ENCODE measurements around the gene PBX1.
A peak's percentile ranks its signal among the peaks of the same experiment; 100 is the strongest.

PBX1 gene

DNA sequence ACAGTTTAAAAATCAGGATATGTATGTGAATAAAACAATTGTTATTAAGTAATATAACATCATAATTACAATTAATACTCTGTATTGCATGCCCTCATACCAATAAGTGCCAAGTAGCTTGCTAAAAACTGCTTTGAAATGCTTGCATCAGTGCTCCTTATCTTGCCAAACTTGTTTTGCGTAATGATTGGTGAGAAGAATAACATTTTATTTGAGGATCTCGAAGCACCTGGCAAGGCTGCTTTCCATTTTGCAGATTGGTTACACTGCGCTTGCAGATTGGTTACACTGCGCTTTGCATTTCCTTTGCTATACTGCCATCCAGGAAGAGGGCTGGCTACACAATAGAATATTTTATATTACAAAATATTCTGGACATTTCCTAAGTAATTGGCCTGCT lies 1.7 kb upstream of the PBX1 start:
- no peak overlapping the region for H3K9ac ChIP-seq (ENCODE audit: low read length)
- no peaks in the 10 kb centered on the region for H3K36me3 ChIP-seq (ENCODE audit: control insufficient read depth, insufficient read depth, low read length)
- H3K9me3 ChIP-seq (ENCODE audit: control insufficient read depth, low read length): no peaks in the 10 kb centered on the region
- H3K27me3 ChIP-seq (ENCODE audit: control insufficient read depth, insufficient read depth, low read length): no peaks in the 10 kb centered on the region
- H3K4me1 ChIP-seq (ENCODE audit: control insufficient read depth, insufficient read depth, low read length): no peaks in the 10 kb centered on the region
- H3K4me3 ChIP-seq (ENCODE audit: low read length): no peak overlapping the region

DNA sequence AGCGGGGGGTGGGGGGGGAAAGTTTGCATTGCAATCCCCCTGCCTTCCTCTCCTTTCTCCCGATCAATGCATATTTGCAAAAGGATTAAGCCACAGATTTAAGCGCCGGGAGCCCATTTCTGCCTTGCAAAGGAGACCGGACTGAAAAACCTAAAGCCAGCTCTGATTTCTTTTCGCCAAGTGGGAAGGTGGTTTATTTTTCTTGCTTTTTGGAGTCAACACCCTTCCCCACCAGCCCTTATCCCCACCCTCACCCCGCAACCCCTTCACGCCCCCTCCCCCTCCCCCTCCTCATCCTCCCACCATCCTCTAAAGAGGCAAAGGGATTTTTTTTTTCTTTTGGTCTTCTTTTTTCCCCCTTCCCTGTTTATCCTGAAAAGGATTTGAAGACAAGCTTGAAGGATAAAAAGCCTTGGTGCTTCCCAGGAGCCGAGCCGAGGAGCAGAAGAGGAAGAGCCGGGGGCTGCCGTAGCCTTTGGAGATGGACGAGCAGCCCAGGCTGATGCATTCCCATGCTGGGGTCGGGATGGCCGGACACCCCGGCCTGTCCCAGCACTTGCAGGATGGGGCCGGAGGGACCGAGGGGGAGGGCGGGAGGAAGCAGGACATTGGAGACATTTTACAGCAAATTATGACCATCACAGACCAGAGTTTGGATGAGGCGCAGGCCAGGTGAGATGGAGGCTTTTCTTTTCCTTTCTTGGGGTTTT lies 513 bp downstream of the PBX1 start:
- no peaks in the 10 kb centered on the region for H3K27me3 ChIP-seq (ENCODE audit: control insufficient read depth, insufficient read depth, low read length)
- peak overlapping the region; percentile 74 for H3K9ac ChIP-seq (ENCODE audit: low read length)
- H3K36me3 ChIP-seq (ENCODE audit: control insufficient read depth, insufficient read depth, low read length): no peaks in the 10 kb centered on the region
- no peaks in the 10 kb centered on the region for H3K4me1 ChIP-seq (ENCODE audit: control insufficient read depth, insufficient read depth, low read length)
- H3K4me3 ChIP-seq (ENCODE audit: low read length): peak overlapping the region; percentile 51
- no peaks in the 10 kb centered on the region for H3K9me3 ChIP-seq (ENCODE audit: control insufficient read depth, low read length)

DNA sequence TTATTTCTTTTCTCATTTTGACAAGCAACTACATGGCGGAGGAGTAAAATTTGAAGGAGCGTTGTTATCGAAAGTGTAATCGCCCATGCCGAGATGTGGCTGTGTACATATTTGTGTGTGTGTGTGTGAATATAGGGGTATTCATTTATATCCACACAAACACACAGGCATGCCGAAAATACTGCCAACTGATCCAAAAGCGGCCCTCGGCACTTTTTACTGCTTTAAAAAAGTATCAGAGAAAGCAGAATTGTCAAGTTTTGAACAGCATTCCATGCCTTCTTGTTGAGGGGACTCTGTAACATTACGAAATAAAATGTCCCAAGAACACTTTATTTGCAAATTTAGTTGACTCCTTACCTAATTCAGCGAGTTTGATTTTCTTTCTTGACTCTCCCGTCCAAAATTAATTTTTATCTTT lies 1.1 kb downstream of the PBX1 start:
- Histone ChIP-seq H3K36me3 (ENCODE audit: control insufficient read depth, insufficient read depth, low read length) (no peaks in the 10 kb centered on the region), H3K9me3 (ENCODE audit: control insufficient read depth, low read length) (no peaks in the 10 kb centered on the region), H3K27me3 (ENCODE audit: control insufficient read depth, insufficient read depth, low read length) (no peaks in the 10 kb centered on the region), H3K4me1 (ENCODE audit: control insufficient read depth, insufficient read depth, low read length) (peaks cover under 1% of the 10 kb centered on the region), H3K4me3 (ENCODE audit: low read length) (peak overlapping the region; percentile 51), H3K9ac (ENCODE audit: low read length) (peak overlapping the region; percentile 74)

DNA sequence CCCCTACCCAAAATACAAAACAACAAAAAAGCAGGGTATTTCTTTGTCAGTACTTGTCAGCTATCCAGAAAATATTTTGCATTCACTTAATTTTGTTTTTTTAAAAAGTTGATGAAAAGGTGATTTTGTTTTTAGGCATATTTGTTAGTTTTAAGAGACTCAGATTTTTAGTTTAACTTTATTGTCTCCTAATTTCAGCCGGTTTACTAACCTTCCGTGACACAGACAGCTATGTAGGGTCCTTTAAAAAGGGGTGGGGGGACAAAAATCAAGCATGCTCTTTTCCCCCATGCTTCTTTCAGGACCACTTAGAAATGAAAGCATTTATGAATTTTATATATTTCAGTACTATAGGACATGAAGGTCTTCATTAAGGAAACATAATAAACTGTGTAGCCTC lies 1.6 kb downstream of the PBX1 start:
- H3K9ac ChIP-seq (ENCODE audit: low read length): peak overlapping the region; percentile 74

DNA sequence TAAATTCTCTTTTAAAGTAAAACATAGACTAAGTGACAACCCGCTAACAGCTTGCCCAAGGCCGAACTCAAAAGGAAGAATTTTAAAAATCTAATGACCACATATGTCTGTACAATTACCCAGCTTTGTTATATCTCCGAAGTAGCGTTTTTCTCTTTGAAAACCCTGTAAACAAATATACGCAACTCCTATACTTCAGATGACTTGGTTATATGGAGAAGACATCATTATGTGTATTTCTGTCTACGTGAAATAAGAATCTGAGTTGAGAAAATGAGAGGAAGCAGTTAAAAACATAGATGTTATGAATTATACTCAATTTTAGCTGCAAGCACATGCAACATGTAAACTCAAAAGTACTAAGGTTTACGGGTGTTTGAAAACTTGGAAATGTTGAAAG lies 2.0 kb downstream of the PBX1 start:
- Histone ChIP-seq H3K9ac (ENCODE audit: low read length) (peak overlapping the region; percentile 74), H3K9me3 (ENCODE audit: control insufficient read depth, low read length) (no peaks in the 10 kb centered on the region), H3K4me3 (ENCODE audit: low read length) (peak overlapping the region; percentile 51), H3K27me3 (ENCODE audit: control insufficient read depth, insufficient read depth, low read length) (no peaks in the 10 kb centered on the region), H3K36me3 (ENCODE audit: control insufficient read depth, insufficient read depth, low read length) (no peaks in the 10 kb centered on the region), H3K4me1 (ENCODE audit: control insufficient read depth, insufficient read depth, low read length) (peaks cover 6% of the 10 kb centered on the region)

More for the DNA sequence above, 1.6 kb downstream of the PBX1 start:
- no peaks in the 10 kb centered on the region for H3K36me3 ChIP-seq (ENCODE audit: control insufficient read depth, insufficient read depth, low read length)
- peaks cover 5% of the 10 kb centered on the region for H3K4me1 ChIP-seq (ENCODE audit: control insufficient read depth, insufficient read depth, low read length)
- no peaks in the 10 kb centered on the region for H3K27me3 ChIP-seq (ENCODE audit: control insufficient read depth, insufficient read depth, low read length)
- no peaks in the 10 kb centered on the region for H3K9me3 ChIP-seq (ENCODE audit: control insufficient read depth, low read length)
- peak overlapping the region; percentile 51 for H3K4me3 ChIP-seq (ENCODE audit: low read length)

DNA sequence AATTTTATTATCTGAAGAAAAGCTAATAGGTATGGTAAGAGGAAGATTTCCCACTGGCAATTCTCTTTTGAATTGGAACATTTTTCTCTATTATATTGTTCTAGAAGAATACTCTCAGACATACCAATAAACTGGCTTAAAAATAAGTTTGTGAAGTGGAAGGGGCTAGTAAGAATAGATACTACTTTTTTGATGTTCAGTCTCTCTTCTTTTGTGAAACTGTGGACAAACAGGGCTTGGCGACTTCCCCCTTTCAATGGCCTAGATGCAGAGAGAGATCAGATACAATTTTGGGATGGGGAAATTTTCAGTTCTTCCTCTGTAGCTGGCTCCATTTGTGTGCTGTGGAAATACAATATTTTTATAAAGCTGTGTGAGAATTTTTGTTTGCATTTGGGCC lies 2.5 kb downstream of the PBX1 start:
- Histone ChIP-seq H3K9me3 (ENCODE audit: control insufficient read depth, low read length) (no peaks in the 10 kb centered on the region), H3K4me1 (ENCODE audit: control insufficient read depth, insufficient read depth, low read length) (peaks cover 6% of the 10 kb centered on the region), H3K27me3 (ENCODE audit: control insufficient read depth, insufficient read depth, low read length) (no peaks in the 10 kb centered on the region), H3K9ac (ENCODE audit: low read length) (peak overlapping the region; percentile 74), H3K4me3 (ENCODE audit: low read length) (peak overlapping the region; percentile 51), H3K36me3 (ENCODE audit: control insufficient read depth, insufficient read depth, low read length) (no peaks in the 10 kb centered on the region)

DNA sequence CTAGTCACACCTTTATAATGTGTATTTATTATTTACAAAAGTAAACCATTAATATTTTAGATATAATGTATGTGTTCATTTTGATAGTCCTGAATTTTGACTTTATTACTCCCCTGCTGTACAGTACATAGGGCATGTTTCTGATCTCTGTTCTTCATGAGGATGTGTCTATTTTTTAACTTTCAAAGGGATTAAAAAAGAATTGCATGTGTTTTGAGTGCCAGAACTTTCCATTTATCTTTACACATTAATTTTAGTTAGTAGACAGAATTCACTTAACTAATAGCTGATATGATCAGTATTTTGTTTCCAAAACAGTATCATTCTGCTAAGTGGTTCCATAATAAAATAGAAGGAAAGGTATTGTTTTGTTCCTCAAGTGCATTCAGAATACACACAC lies 3.1 kb downstream of the PBX1 start:
- Histone ChIP-seq H3K4me3 (ENCODE audit: low read length) (no peak overlapping the region), H3K9me3 (ENCODE audit: control insufficient read depth, low read length) (no peaks in the 10 kb centered on the region), H3K9ac (ENCODE audit: low read length) (peak overlapping the region; percentile 74), H3K27me3 (ENCODE audit: control insufficient read depth, insufficient read depth, low read length) (no peaks in the 10 kb centered on the region), H3K36me3 (ENCODE audit: control insufficient read depth, insufficient read depth, low read length) (no peaks in the 10 kb centered on the region), H3K4me1 (ENCODE audit: control insufficient read depth, insufficient read depth, low read length) (peaks cover 6% of the 10 kb centered on the region)

DNA sequence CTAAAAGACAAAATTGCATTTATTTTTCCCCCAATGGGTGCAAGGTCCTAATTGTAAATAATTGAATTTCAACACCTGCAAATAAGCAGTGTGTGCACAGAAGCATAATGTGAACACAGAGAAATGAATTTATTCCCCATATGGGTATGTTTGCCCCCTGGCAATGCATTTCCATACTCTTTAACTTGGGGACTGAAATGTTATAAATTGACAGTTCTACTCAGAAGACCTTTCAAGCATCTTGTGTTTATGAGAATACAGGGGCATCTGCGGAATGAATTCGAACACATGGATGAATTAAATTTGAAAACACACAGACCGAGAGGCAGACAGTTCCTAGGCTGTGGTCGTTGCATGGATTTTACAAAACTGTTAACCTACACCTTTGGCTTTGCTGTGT lies 3.5 kb downstream of the PBX1 start:
- Histone ChIP-seq H3K9ac (ENCODE audit: low read length) (peak overlapping the region; percentile 74), H3K4me1 (ENCODE audit: control insufficient read depth, insufficient read depth, low read length) (peaks cover 6% of the 10 kb centered on the region)

DNA sequence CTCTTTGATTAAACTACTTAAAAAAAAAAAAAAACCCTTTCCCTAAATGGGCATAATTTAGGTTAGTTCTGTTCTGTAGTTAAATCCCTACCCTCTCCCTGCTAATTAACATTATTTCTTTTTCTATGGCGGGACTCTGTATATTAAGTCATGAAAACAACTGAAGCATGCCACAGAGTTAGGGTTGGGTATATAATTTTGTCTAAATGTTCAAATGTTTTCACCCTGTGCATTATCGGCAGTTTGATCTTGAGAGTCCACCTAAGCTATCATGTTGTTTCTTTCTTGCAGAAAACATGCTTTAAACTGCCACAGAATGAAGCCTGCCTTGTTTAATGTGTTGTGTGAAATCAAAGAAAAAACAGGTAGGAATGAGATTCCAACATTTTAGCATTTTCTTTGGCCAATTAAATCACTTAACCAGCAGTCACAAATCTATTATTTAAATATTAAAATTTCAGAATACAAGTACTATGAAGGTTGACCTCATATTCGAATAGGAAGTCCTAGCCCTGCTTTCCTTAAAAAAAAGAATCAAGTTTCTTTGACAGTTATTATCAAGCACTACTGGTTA lies 4.0 kb downstream of the PBX1 start:
- Histone ChIP-seq H3K36me3 (ENCODE audit: control insufficient read depth, insufficient read depth, low read length) (no peaks in the 10 kb centered on the region), H3K9ac (ENCODE audit: low read length) (peak overlapping the region; percentile 74), H3K4me1 (ENCODE audit: control insufficient read depth, insufficient read depth, low read length) (peaks cover 6% of the 10 kb centered on the region), H3K27me3 (ENCODE audit: control insufficient read depth, insufficient read depth, low read length) (no peaks in the 10 kb centered on the region), H3K4me3 (ENCODE audit: low read length) (peak overlapping the region; percentile 16), H3K9me3 (ENCODE audit: control insufficient read depth, low read length) (no peaks in the 10 kb centered on the region)

More for the DNA sequence above, 3.5 kb downstream of the PBX1 start:
- Histone ChIP-seq H3K9me3 (ENCODE audit: control insufficient read depth, low read length) (no peaks in the 10 kb centered on the region), H3K36me3 (ENCODE audit: control insufficient read depth, insufficient read depth, low read length) (no peaks in the 10 kb centered on the region), H3K4me3 (ENCODE audit: low read length) (peak overlapping the region; percentile 16), H3K27me3 (ENCODE audit: control insufficient read depth, insufficient read depth, low read length) (no peaks in the 10 kb centered on the region)

DNA sequence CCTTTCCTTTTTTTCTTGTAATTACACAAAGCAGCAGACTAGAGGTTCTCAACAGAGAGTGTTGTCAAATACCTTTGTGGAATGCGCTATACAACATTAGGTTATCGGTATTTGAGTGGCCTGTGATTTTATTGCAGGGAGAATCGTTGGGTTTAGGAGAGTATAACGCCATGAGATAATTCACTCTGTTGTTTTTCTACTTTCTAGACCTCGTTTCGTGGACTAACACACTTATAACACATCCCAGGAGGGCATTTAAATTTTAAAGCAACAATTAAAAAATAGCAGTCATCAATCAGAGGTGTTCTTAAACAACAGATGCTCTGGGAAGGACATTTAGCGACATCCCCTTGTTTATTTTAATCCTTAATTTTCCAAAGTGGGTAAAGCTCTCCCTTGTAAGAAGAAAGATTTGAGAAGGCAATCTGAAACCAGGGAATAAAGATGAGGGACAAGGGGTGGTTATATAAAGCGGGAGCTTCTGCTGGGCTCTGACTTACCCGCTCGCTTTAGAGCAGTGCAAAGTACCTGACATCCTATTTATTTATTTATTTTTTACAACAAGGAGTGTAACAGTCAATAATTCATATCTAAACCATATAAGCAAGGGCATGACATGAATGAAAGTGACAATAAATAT lies 4.9 kb downstream of the PBX1 start:
- H3K9ac ChIP-seq (ENCODE audit: low read length): peak overlapping the region; percentile 74
- H3K27me3 ChIP-seq (ENCODE audit: control insufficient read depth, insufficient read depth, low read length): no peaks in the 10 kb centered on the region
- H3K36me3 ChIP-seq (ENCODE audit: control insufficient read depth, insufficient read depth, low read length): no peaks in the 10 kb centered on the region
- no peak overlapping the region for H3K4me3 ChIP-seq (ENCODE audit: low read length)
- H3K9me3 ChIP-seq (ENCODE audit: control insufficient read depth, low read length): no peaks in the 10 kb centered on the region
- peaks cover 6% of the 10 kb centered on the region for H3K4me1 ChIP-seq (ENCODE audit: control insufficient read depth, insufficient read depth, low read length)

DNA sequence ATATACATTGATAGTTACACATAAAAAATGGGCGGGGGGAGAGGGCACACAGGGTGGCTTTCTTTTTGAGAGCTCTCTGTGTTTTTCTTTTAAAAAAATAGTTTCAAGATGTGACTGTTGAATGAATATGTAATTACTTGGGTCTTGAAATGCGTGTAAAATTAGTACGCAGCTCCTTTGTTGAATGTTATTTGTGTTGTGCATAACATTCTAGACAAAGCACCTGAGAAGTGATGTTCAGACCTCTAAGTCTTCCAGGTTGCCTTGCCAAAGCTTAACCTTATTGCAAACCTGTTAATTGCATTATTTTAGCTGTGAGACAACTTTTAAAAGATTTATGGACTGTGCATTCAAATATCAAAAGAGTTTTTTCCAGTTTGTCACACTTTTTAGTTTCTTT lies 5.4 kb downstream of the PBX1 start:
- H3K27me3 ChIP-seq (ENCODE audit: control insufficient read depth, insufficient read depth, low read length): no peaks in the 10 kb centered on the region
- H3K9me3 ChIP-seq (ENCODE audit: control insufficient read depth, low read length): no peaks in the 10 kb centered on the region
- peak overlapping the region; percentile 54 for H3K9ac ChIP-seq (ENCODE audit: low read length)
- peaks cover 6% of the 10 kb centered on the region for H3K4me1 ChIP-seq (ENCODE audit: control insufficient read depth, insufficient read depth, low read length)
- H3K36me3 ChIP-seq (ENCODE audit: control insufficient read depth, insufficient read depth, low read length): no peaks in the 10 kb centered on the region
- no peak overlapping the region for H3K4me3 ChIP-seq (ENCODE audit: low read length)

DNA sequence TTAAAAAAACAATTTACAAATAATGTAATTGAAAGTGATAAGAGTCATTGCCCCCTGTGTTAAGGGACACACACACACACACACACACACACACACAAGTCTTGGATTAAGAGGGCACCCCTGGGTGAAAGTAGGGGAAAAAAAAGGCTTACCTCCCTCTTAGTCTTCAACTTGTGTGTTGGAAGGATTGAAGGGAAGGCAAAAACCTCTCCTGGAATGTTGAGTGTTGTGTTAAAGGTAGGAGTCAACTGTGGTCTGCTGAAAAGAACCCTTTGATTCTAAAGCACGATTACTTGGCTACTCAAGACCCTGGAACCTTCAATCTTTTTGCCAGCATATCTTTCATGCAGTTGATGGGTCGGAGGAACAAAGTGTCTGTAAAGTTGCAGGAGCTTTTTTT lies 6.4 kb downstream of the PBX1 start:
- H3K9me3 ChIP-seq (ENCODE audit: control insufficient read depth, low read length): no peaks in the 10 kb centered on the region
- H3K4me1 ChIP-seq (ENCODE audit: control insufficient read depth, insufficient read depth, low read length): peaks cover 6% of the 10 kb centered on the region
- no peak overlapping the region for H3K4me3 ChIP-seq (ENCODE audit: low read length)
- peak overlapping the region; percentile 26 for H3K9ac ChIP-seq (ENCODE audit: low read length)
- H3K27me3 ChIP-seq (ENCODE audit: control insufficient read depth, insufficient read depth, low read length): no peaks in the 10 kb centered on the region
- H3K36me3 ChIP-seq (ENCODE audit: control insufficient read depth, insufficient read depth, low read length): no peaks in the 10 kb centered on the region
